CD1c-positive myeloid dendritic cell (primary cell): ENCODE data around the gene RCAN2.

ENCODE experiments used
- DNase-seq: peaks from one replicate; pipeline ENCODE4 v3.0.0-alpha.2; 2016; ENCODE audit errors: extremely low spot score

The RCAN2 gene

GRCh38 chr6:46491628-46492547, 639 bp upstream of the RCAN2 start:
- peak; percentile 3 for DNase-seq

DNA sequence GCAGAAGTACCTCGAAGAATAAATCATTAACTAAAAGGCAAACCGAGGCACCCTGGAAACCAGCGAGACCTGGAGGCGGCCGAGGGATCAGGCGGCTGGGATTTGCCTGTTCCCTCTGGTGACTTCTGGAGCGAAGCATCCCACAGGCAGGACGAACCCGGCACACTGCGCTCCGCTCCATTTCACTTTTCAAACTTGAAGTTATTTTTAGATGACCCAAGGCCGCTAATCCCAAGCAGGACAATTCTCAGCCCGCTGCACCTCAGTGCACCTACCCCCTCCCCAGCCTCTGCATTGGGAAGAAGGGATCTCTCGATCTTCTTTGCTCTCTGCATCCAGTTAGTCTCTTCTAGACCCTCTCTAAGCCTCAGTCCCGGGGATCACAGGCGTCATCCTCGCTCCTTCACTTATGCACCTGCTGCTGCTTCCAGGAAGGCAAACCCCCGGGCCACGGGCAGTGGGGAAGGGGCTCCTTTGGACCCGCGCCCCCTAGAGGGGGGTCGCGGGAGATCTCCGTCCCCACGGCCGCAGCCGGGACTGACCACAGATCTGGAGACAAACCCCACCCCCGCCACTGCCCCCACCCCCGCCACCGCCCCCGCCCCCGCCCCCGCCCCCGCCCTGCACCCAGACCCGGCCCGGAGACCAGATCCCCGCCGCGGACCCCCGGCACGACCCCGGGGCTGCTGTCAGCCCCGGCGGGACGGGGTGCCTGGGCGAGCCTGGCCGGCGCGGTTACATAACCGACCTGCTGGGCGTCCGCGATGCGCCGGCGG, 636 bp downstream of the RCAN2 start:
- no peak for DNase-seq

- no peak for DNase-seq
These were observed 5.1 kb downstream of the RCAN2 start for GRCh38 chr6:46486181-46486580.

DNA sequence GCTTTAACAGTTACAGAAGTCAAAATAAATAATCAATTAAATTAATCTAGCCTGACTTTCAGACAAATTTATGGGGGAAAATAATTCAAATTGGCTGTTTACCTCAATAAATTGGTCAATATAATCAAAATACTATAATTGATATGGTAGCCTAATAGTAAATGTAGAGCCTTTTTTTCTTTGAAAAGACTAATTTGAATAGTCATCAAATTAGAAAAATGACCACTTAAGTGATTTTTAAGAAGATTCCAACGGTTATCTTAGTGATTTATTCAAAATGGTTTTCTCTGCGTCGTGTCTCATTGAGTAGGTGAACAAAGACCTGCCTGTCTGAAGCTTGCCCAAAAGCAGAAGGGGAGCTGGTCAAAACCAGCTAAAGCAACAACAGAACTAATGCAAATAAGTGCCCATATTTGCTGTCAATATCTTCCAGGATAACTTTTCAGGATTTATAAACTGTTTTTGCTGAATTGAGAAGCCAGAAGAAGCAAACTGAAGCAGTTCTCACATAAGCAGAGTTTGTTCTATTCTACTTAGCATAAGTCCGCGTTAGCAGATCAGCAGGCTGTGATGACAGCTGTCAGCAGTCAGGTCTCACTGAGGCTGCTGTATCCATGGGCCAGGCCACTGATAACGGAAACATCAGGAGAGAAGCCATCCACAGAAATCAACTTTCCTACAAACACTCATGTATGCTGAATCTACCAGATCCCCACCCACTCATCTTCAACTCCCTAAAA, 7.0 kb downstream of the RCAN2 start:
- DNase-seq, result no peak

DNA sequence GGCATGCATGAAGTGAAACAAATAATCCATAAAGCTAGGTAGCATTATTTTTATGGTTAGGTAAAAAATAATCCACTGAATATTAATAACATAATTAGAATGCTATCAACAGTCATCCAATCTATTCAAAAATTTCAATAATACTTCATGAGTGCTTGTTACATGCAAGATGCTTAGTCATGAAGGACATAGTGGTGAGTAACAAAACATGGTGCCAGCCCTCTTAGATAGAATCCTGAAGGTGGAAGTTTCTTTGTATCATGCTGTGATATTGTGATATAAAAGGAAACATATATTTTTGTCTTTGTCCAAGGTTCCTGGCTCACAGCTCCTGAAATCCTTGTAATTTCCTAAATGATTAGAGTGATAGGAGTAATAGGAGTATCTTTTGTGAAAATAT, 14.9 kb downstream of the RCAN2 start:
- DNase-seq, result no peak

- DNase-seq, result no peak
These were observed 17.4 kb downstream of the RCAN2 start for GRCh38 chr6:46473881-46474280.

- no peak for DNase-seq
These were observed 19.0 kb downstream of the RCAN2 start for GRCh38 chr6:46472243-46472642.

DNA sequence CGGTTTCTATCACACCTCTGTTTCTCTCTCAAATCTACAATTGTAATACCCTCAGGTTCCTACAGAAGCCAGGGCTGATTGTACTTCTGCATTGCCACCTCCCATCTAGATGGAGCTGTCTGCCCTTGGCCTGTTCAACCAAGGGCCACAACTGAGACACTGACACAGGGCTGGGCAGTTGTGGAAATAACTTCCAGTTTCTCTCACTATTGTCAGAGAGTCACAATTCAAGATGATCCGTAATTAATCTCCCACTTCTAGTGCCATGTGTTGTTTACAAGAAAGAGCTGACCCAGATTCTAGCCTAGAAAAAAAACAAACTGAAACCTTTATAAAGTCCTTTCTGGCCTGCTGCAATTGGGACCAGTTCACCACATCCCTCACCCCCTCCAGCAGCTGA, 22.2 kb downstream of the RCAN2 start:
- DNase-seq, result no peak

DNA sequence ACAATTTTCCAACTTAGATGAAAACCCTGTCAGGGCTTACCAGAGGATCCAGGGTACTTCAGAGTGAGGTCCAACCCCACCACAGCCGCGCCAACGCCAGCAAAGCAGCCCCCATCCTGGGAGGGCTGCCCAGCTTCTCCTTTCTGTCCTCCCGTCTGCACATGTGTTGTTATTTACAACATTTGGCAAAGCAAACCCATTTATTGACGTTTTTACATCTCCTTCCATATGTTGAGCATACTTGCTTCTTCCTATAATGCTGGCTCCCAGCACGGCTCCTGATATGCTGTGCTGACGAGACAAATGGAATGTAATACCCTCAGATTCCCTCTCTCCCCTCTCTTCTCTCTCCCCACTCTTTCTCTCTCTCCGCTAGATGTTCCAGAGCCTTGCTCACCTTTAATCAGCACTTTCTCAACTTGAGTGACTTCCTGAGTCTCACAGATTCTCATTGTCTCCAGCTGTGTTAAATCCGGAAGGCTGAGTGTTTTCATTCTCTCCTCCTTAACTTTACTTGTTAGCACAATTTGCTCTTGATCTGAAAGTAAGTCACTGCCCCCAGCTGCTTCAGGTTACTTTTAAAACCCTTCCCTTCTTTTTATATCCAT, 22.7 kb downstream of the RCAN2 start:
- no peak for DNase-seq

- DNase-seq, result no peak
These were observed 24.7 kb downstream of the RCAN2 start for GRCh38 chr6:46466570-46466969.

GRCh38 chr6:46465294-46466165, 25.7 kb downstream of the RCAN2 start:
- no peak for DNase-seq

DNA sequence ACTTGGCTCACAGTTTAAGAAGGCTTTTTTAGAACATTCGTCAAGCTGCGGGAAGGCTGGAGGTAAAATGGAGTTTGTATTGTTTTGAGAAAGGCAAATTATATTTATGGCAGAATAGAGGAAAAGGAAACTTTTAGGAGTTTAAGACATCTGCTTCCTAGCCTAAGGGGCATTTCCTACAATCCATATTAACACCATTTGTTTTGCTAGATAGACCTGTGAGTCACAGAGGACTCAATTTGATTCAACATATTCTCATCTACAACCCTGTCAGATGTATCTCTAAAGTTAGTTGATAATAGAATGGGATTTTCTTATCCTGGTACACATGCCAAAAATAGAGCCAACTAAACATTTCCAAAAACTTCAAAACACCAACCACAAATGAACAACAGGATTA, 35.0 kb downstream of the RCAN2 start:
- DNase-seq, result no peak

DNA sequence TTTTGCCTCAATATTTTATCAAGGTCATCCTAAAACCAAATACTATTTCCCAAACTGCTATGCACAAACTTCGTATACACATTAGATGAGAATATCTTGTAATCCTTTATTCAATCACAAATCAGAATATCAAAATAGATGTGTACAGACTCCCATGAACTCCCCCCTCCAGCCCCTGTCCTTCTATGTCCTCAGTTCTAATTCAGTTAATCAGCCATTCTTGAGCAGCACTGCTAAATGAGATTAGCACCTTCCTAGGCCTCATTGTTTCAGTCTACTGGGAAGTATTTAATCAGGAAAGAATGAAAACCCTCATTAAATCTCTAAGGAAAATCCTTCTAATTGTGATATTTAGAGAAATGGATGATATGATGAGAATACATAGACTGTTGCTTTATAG, 36.6 kb downstream of the RCAN2 start:
- DNase-seq, result no peak

- DNase-seq, result no peak
These were observed 37.4 kb downstream of the RCAN2 start for GRCh38 chr6:46453741-46454316.

GRCh38 chr6:46453216-46453615, 38.0 kb downstream of the RCAN2 start:
- no peak for DNase-seq

- DNase-seq, result no peak
These were observed 38.8 kb downstream of the RCAN2 start for GRCh38 chr6:46452312-46452917.

- DNase-seq, result no peak
These were observed 39.9 kb downstream of the RCAN2 start for GRCh38 chr6:46451343-46451742.

DNA sequence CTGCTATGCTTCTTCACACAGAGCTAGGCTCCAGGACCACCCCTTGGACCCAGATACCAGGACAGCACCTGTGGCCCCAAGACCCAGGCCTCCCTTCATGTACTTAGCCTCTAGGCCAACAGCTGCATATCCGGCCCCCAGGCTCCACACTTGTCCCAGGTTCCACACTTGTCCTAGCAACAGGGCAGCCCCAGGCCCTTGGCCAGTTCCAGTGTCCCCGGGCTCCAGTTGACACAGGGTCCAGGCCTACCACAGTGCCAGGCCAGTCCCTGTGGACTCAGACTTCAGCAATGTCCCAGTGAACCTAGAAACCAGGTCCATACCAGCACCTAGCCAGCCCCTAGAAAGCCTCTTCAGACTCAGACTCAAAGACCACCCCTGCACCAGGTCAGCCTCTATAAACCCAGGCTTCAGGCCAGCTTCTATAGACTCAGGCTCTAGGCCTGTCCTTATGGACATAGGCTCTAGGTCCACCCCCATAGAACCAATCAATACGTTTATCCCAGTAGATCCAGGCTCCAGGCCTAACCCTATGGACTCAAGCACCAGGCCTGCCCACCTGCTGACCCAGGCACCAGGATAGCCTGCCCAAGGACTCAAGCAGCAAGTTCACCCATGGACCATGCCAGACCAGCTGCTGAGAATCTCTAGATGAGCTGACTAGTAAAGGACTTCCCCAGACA, 46.3 kb downstream of the RCAN2 start:
- no peak for DNase-seq

DNA sequence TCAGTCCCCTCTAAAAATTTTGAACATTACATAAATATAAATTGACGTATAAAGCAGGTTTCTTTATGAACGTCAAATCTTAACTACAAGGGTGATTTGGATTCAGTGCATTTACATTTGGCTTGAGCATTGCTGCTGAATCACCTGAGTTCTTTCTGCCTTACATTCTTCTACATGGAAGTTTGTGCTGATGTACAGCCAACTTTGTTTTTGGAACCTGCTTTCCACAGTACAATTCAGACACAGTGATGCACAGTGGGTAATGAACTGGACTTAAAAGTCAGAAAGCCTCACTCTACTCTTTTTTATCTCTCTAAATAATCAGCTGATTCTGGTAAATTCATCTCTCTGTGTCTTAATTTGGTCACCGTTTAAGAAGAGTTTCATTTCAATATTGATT, 47.6 kb downstream of the RCAN2 start:
- no peak for DNase-seq

- DNase-seq, result no peak
These were observed 50.6 kb downstream of the RCAN2 start for GRCh38 chr6:46440641-46441040.
